T-helper 2 cell treated with Interferon-gamma antibody and Interleukin-4, amounts not matched to agents 100 ng/mL and 5 ng/mL, for 36 hours (primary cell): ENCODE results near the gene NF2. TPM values are rescaled to one million over a fixed set of nuclear protein-coding genes. Genes with fewer than 3 reads are reported as not detected.
"Not testable (repeated sequence)": the region's sequence is repeated elsewhere in the genome, so short reads cannot be mapped to it uniquely, and the experiment has no call there.

Source experiments
- intact Hi-C: fragments of 100-400 bp; cut with micrococcal nuclease; formaldehyde crosslinking; loops from one replicate; pipeline ENCODE4 v1.15.1; 2023
- total RNA-seq: library from RNA; stranded (reverse); gene quantifications from 2 replicates; pipeline ENCODE4 v1.2.3, GENCODE V29; 2022

NF2 gene
- total RNA-seq, 1 donor from 2014 or later, result 63.5 TPM

- intact Hi-C loops, result not testable (repeated sequence)
These were observed 9.0 kb upstream of the NF2 start for GRCh38 chr22:29594447-29594846.

- intact Hi-C loops, result no loop called here
These were observed 7.0 kb upstream of the NF2 start for GRCh38 chr22:29596408-29596807.

DNA sequence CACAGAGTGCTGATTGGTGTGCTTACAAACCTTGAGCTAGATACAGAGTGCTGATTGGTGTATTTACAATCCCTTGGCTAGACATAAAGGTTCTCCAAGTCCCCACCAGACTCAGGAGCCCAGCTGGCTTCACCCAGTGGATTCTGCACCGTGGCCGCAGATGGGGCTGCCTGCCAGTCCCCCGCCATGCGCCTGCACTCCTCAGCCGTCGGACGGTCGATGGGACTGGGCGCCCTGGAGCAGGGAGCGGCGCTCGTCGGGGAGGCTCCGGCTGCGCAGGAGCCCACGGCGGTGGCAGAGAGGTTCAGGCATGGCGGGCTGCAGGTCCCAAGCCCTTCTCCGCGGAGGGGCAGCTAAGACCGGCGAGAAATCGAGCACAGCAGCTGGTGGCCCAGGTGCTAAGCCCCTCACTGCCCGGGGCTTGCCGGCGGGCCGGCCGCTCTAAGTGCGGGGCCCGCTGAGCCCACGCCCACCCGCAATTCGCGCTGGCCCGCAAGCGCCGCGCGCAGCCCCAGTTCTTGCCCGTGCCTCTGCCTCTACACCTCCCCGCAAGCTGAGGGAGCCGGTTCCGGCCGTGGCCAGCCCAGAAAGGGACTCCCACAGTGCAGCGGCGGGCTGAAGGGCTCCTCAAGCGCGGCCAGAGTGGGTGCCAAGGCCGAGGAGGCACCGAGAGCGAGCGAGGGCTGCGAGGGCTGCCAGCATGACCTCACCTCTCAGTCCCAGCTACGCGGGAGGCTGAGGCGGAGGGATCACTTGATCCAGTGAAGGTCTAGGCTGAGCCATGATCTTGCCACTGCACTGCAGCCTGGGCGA lies 5.4 kb upstream of the NF2 start:
- intact Hi-C loops, result not testable (repeated sequence)

DNA sequence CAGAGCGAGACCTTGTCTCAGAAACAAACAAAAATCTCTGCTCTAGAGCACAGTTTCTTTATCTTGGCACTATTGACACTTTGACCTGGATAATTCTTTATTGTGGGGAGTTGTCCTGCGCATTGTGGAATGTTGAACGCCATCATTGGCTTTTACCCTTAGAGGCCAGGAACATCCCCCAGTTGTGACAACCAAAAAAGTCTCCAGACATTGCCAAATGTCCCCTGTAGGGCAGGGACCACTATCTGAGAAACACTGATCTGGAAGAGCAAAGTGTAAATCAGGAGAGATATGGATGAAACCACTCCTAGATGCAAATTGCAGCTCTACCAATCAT lies 4.8 kb upstream of the NF2 start:
- intact Hi-C loops, result no loop called here

GRCh38 chr22:29604076-29604360 lies 585 bp downstream of the NF2 start:
- intact Hi-C loops, result loop anchor here (5.0 kb wide), 2 partner anchors 163 to 278 kb away; partner anchors contain the start of genes MTMR3, UQCR10 and ZMAT5

- intact Hi-C loops, result no loop called here
These were observed 2.1 kb downstream of the NF2 start for GRCh38 chr22:29605527-29605850.

DNA sequence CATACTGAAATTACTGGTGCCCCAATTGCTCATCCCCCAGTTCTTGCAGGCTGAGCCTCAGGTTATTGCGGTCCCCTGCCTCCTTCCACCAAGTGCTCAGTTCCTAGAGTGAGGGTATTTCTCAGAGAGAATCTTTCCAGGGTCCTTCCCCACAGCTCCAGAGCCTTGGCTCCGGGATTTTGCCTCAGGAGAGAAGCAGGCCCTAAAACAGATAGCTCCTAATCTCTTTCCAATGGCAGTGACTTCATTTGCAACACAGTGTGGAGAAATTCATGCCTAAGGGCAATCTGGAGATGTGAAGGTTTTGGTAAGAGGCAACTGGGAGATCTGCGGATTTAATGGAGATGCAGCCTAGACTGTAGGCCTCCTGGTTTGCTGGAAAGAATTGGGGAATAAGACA lies 2.9 kb downstream of the NF2 start:
- intact Hi-C loops, result no loop called here

DNA sequence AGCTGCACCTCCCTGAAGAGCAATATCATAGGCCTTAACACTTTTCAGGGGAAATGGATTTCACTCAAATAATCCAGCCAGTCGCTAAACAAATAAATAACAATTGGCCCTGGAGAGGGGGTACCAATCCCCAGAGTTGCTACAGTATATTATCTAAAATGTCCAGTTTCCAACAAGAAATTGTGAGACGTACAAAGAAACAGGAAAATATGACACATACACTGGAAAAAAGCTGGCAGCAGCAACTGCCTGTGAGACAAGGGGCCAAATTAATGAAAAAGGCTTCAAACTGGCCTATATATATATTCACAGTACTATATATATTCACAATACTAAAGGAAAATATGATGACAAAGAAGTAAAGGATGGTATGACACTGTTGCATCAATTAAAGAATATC lies 4.0 kb downstream of the NF2 start:
- intact Hi-C loops, result no loop called here

GRCh38 chr22:29609139-29609538 lies 5.7 kb downstream of the NF2 start:
- intact Hi-C loops, result no loop called here

DNA sequence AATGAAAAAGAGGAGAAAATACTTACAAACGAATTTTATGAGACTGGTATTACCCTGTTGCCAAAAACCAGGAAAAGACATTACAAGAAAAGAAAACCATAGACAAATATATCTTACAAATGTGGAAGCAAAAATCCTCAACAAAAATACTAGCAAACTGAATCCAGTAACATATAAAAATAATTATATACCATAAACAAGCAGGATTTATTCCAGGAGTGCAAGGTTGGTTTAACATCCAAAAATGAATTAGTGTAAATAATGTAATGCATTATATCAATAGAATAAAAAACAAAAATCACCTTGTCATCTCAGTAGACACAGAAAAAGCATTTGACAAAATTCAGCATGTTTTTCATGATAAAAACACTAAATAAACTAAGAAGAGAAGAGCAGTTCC lies 7.3 kb downstream of the NF2 start:
- intact Hi-C loops, result no loop called here

- intact Hi-C loops, result no loop called here
These were observed 12.4 kb downstream of the NF2 start for GRCh38 chr22:29615705-29616327.

DNA sequence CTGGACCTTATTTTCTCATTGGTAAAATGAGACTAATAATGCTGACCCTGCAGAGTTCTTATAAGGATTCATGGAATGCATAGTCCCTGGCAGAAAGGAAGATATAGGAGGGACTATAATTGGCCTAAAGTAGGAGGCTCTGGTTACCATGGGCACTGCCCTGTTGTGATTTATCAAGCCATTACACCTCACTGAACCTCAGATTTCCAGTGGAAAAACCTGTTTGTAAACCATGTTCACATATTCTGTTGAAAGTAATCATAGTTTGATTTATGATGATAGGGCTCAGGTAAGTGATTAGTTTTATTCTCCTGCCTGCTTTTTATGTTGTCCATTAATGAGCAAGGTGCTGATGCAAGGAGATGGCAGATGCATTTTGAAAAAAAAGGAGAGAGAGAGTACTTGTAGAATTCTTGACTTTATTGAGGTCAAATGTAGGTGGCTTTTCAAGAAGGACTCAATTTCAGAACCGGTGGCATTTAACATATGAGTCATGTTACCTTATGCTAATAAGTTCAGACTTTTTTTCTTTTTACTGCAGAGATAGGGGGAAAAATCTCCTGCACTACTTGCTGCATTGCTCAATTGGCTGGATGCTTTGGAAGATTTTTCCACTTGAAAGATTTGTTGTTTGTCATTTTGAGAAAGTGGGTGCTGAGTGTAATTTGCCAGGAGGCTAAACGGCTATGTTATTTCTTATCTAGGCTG lies 14.6 kb downstream of the NF2 start:
- intact Hi-C loops, result no loop called here

DNA sequence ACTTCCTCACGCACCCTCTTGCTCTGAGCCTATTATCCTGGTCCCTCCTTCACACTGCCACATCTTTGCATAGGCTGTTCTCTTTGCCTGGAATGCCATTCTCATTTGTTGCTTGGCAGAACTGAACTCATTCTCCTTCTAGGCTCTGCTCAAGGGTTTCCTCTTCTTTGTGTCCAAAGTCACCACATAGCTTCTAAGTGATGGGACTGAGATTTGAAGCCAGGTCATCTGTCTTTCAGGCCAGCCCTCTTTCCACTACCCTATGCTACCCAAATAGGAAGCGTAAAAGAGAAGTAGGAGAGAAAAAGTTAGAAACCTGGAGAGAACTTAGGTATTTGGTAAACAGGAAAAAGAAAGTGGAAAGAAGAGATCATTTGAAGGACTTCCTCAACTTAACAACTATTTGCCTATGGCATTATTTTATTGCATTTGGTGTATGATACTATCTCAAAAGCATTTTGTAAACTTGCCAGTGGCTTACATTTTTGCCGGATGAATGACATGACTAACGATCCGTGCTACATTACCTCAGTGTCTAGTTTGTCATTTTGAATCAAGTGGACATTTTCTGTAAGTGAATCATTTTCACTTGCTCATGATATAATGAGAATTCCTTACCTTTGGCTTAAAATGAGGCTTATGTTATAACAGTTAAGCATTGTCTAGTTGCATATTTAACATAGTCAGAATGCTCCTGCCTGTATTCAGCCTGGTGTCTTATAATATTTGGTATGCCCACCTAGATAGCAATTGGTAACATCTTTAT lies 18.5 kb downstream of the NF2 start:
- intact Hi-C loops, result no loop called here

GRCh38 chr22:29623059-29623458 lies 19.6 kb downstream of the NF2 start:
- intact Hi-C loops, result no loop called here

DNA sequence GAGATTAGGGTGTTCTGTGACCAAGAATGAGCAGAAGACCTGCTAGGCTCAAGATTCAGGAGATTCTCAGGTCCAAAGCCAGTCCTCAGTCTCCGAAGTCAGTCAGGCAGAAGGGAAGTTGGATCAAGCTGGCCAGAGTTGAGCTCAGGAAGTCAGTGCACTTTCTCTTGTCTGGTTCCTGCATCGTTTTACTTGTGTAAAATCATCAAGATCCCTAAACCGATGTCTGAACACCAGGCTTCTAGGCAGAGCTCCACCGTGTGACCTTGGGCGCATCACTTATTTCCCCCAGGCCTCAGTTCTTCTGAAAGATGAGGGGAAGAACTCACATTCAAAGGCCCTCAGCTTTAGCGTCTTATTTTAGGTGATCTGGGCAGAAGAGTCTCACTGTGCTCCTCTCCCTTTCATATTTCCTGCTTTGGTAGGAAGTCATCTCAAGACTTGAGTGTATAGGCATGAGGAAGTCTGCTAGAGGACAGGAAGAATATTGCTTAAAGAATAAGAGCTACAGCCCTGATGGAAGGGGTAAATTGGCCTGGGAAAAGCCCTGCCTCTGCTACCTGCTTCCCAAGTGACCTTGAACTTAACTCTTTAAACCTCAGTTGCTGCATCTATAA lies 20.2 kb downstream of the NF2 start:
- intact Hi-C loops, result no loop called here

DNA sequence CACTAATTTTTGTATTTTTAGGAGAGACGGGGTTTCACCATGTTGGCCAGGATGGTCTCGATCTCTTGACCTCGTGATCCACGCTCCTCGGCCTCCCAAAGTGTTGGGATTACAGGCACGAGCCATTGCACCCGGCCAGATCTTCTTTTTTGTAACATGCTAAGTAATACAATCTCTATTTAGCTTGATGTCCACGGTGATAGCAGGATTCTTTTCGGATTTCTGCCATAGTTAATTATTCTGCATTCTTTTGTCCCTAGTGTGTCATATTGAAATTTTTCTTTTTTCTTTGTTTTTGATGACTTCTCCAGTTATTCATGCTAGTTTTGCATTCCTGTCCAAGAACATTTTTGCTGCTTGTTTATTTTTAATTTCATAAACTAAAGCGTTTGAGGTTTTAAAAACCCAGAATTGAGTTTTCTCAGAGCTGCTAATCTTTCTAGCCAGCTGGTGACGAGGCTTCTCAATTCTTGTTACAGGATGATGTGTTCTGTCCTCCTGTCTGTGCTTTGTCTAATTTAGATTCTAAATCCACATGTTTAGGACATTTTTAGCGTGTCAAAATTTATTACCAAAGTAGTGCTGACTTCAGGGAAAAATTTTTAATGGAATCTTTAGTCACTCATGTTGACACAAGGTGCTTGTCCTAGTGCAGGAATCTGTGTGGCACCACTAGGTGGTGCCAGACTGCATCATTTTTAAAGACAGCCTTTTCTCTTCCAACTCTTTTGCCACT lies 21.8 kb downstream of the NF2 start:
- intact Hi-C loops, result no loop called here

GRCh38 chr22:29626497-29627195 lies 23.2 kb downstream of the NF2 start:
- intact Hi-C loops, result no loop called here

DNA sequence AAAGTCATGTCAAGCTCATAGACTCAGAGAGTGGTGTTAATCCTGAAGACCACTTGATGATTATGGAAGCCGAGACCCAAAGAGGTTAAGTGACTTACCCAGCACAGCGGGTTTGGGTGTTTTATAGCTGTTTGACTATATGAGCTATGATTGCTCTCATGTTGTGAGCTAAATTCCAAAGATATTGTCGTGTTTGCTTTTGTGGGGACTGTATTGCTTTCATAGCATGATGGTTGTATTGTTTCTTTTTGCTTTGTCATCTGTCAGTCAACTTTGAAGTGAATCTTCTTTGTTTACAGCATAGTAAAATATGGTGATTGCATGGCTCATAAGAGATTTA lies 23.7 kb downstream of the NF2 start:
- intact Hi-C loops, result no loop called here

- intact Hi-C loops, result no loop called here
These were observed 25.8 kb downstream of the NF2 start for GRCh38 chr22:29628996-29629902.
